Measurements from ENCODE around the gene SLC22A7. TPM values are rescaled to one million over a fixed set of nuclear protein-coding genes. Genes with fewer than 3 reads are reported as not detected.
A peak's percentile ranks its signal among the peaks of the same experiment; 100 is the strongest.

SLC22A7 gene
- total and polyA plus RNA-seq, 2 of the 8 experiments (the other 6 are each of a cell fraction or from before 2014, with no cell fraction given) = not detected

DNA sequence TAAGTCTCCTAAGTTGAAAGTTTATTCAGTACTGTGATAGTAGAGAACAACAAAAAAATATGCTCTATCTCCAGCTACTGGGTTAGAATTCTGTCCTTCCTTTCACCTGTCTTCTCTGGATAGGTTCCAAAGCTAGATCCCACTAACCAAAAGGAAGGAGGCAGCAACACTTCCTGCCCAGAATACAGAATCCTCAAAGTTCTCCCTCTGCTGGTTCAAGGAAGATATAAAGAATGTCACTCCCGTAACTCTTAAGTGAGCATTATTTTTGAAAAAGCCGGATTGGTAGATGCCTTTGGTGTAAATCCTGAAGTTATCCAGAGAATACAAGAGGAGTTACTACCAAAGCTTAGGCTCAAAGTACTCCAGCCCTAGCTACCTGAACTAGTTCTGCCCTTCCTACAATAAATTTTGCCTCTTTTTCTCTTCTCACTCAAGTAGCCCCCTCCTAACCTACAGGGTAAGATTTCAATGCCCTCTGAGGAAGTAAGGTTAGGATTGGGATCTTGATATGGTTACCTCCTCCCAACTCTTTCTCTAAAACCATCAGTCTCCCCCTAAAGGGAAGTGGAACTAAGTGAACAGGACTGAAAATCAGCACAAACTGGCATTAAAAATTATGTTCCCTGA is 36.5 kb downstream of the SLC22A7 start:
- Histone ChIP-seq H2BK120ac (replicated peaks; ENCODE audit: low read depth, low read length) (no peak overlapping the region), H3K14ac (ENCODE audit: insufficient read length) (no peak overlapping the region), H2BK5ac (ENCODE audit: low read depth, low read length) (no peak overlapping the region), H3K4me2 (ENCODE audit: insufficient read depth in 1 of 2, low read depth in 2 of 2, low read length in 2 of 2) (no peak overlapping the region), H3K36me3 (ENCODE audit: control insufficient read depth in 2 of 4, insufficient read depth in 4 of 4, low read length in 3 of 4) (peaks cover 0 to 13% (median 4%) of the 10 kb centered on the region in 4 experiments; a peak in 5 of 8 replicates), H3K23me2 (ENCODE audit: low read depth, low read length) (no peaks in the 10 kb centered on the region), H4K91ac (replicated peaks; ENCODE audit: insufficient read length, low read length) (no peak overlapping the region), H3K27me3 (replicated peaks in 1 of 4; ENCODE audit: control insufficient read depth in 3 of 4, extremely low read depth in 1 of 4, insufficient read depth in 3 of 4, low read length in 3 of 4) (no peaks in the 10 kb centered on the region), H2BK15ac (ENCODE audit: low read length) (no peak overlapping the region), H3K27ac (ENCODE audit: low read depth, low read length) (no peak overlapping the region), H4K20me1 (replicated peaks in 1 of 2; ENCODE audit: control insufficient read depth in 1 of 2, insufficient read depth in 2 of 2, low read length in 2 of 2) (no peaks in the 10 kb centered on the region), H3K4ac (replicated peaks; ENCODE audit: insufficient read length, low read depth, low read length) (no peak overlapping the region), H3K4me1 (replicated peaks in 1 of 4; ENCODE audit: control insufficient read depth in 3 of 4, insufficient read depth in 4 of 4, low read length in 3 of 4) (no peaks in the 10 kb centered on the region; a peak in 1 of 7 replicates), H3K9me3 (ENCODE audit: insufficient read depth in 2 of 2, low read depth in 1 of 2, low read length in 1 of 2) (peaks cover 0 to 3% of the 10 kb centered on the region in 2 experiments; a peak in 1 of 4 replicates), H4K8ac (ENCODE audit: extremely low read depth, insufficient read depth, low read length) (no peak overlapping the region), H3K79me2 (ENCODE audit: control insufficient read depth in 1 of 2, insufficient read depth in 2 of 2, low read length in 2 of 2) (no peaks in the 10 kb centered on the region), H2AK5ac (ENCODE audit: low read depth, low read length) (no peak overlapping the region), H2BK12ac (ENCODE audit: low read depth, low read length) (no peak overlapping the region), H2AFZ (ENCODE audit: low read length) (no peak overlapping the region), H2BK20ac (ENCODE audit: low read length) (no peak overlapping the region), H3K9ac (replicated peaks in 1 of 4; ENCODE audit: extremely low read depth in 1 of 4, low read depth in 3 of 4, low read length in 3 of 4) (no peak overlapping the region), H3K18ac (ENCODE audit: extremely low read depth, low read length) (no peak overlapping the region), H3K79me1 (ENCODE audit: low read depth, low read length) (no peaks in the 10 kb centered on the region), H3K23ac (ENCODE audit: insufficient read length) (no peak overlapping the region), H3K56ac (replicated peaks; ENCODE audit: insufficient read length, low read depth, low read length) (no peak overlapping the region), H3K4me3 (ENCODE audit: extremely low read depth in 1 of 4, insufficient read depth in 2 of 4, low read depth in 3 of 4, low read length in 4 of 4) (no peak overlapping the region), H4K5ac (ENCODE audit: insufficient read length, low read depth, low read length) (no peak overlapping the region)
- FAIRE-seq (peak; percentile 96), DNase-seq (ENCODE audit: low read depth in 1 of 2, low spot score in 2 of 2) (peak in 1 of 2 experiments; percentile 21)
- 62% methylated on average over 2 of the region's 2 CpGs; no CpG with 5 or more reads in 1 of the 2 experiments for WGBS, 2 experiments (ENCODE audit: extremely low coverage in 1 of 2, insufficient coverage in 1 of 2, insufficient read length in 1 of 2, insufficient replicate concordance in 2 of 2, low coverage in 1 of 2, low lambda C conversion rate in 2 of 2, missing lambda C conversion rate in 1 of 2)
- ChIA-PET POLR2A (ENCODE audit: partially characterized antibody) (no interaction called here), CTCF (ENCODE audit: partially characterized antibody) (interaction anchor here (0.6 to 5.4 kb wide), 38 partner anchors 9 to 480 kb away, joined by 3 to 78 read pairs (median 4); partner anchors contain the start of genes CRIP3, CUL9 and DNPH1)
- no peak for TF ChIP-seq CREB1 (IDR thresholded peaks at IDR 0.05)
- TF ChIP-seq CHD1 (IDR thresholded peaks at IDR 0.05; ENCODE audit: low read depth, low read length) = no peak
- TF ChIP-seq, protein P1, sequence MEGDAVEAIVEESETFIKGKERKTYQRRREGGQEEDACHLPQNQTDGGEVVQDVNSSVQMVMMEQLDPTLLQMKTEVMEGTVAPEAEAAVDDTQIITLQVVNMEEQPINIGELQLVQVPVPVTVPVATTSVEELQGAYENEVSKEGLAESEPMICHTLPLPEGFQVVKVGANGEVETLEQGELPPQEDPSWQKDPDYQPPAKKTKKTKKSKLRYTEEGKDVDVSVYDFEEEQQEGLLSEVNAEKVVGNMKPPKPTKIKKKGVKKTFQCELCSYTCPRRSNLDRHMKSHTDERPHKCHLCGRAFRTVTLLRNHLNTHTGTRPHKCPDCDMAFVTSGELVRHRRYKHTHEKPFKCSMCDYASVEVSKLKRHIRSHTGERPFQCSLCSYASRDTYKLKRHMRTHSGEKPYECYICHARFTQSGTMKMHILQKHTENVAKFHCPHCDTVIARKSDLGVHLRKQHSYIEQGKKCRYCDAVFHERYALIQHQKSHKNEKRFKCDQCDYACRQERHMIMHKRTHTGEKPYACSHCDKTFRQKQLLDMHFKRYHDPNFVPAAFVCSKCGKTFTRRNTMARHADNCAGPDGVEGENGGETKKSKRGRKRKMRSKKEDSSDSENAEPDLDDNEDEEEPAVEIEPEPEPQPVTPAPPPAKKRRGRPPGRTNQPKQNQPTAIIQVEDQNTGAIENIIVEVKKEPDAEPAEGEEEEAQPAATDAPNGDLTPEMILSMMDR (IDR thresholded peaks at IDR 0.05; ENCODE audit: control extremely low read depth in 1 of 3, insufficient read depth in 1 of 3, low read depth in 1 of 3, low read length in 3 of 3) = peak in 2 of 3 experiments; percentile 68 to 74; a peak in 3 of 4 replicates
- TF ChIP-seq POLR2A (IDR thresholded peaks at IDR 0.05; ENCODE audit: control extremely low read depth in 1 of 2, low read depth in 2 of 2, low read length in 2 of 2) = no peak
- TF ChIP-seq TEAD4 (IDR thresholded peaks at IDR 0.05; ENCODE audit: low read depth, low read length) = 0 out of 2 replicates have a peak, but pooled peaks have one; percentile 28
- peak; percentile 70 to 76 for TF ChIP-seq RAD21 (IDR thresholded peaks at IDR 0.05 in 1 of 2, conservative IDR thresholded peaks at IDR 0.05 in 1 of 2; ENCODE audit: low read depth in 2 of 2, low read length in 2 of 2)
